NT2/D1 (cell line): Measurements from ENCODE around the gene TMEM255B.

ENCODE experiments used
- SUZ12 ChIP-seq: IDR thresholded peaks from 2 replicates; pipeline ENCODE4 v1.6.1; 2011; ENCODE audit not compliant: insufficient read length, insufficient read depth; ENCODE audit errors: extremely low read depth
- YY1 ChIP-seq: IDR thresholded peaks from 2 replicates; pipeline ENCODE4 v1.6.1; 2011; ENCODE audit not compliant: insufficient read length, insufficient read depth
- ZNF274 ChIP-seq: IDR thresholded peaks from 2 replicates; pipeline ENCODE4 v1.6.1; 2011; ENCODE audit warnings: mild to moderate bottlenecking, low read depth, low read length

DNA sequence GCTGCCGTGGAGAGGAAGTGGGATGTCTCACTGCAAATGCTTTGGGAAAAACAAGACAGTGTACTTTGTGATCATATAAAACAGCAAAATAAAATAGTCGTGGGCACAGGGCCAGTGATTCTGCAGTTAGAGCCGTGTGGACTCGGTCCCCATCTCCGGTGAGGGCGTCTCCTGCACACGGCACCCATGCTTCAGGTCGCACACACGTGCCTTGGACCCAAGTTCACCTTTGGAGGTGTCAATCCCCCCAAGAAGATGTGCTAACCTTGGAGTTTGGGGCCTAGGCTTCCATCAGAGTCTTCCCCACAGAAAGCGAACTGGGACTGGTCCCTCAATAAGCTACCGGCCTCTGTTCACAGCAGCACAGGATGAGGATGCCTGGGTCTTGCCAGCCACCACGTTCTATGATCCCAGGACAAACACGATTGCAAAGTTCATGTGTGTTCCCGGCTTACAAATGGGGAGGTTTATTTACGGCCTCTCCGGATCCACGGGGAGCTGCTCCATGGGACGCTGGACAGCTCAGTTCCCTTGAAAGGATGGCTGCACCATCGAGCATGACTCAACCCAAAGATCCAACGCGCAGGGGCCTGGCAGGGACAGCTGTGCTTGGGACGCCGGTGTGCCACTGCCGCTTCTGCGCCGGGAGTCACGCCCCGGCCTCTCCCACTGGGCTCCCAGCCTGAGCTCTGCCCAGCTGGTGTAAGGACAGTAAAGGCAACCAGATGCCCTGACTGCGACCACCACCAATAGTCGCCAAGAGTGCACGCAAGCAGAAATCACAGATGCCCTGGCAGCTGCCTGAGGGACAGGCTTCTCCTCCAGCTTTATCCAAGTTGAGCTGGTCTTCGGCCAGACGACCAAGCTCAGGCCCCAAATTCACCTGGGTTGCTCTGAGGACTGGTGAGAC is 96.2 kb downstream of the TMEM255B start:
- TF ChIP-seq YY1 (no peak), SUZ12 (no peak), ZNF274 (no peak)
